Activated naive CD4-positive, alpha-beta T cell treated with anti-CD3 and anti-CD28 coated beads, Interleukin-2, amount 50 U/mL, for 72 hours (primary cell): Measurements from ENCODE around the gene CARD11. TPM values are rescaled to one million over a fixed set of nuclear protein-coding genes. Genes with fewer than 3 reads are reported as not detected.
"Not testable (repeated sequence)": the region's sequence is repeated elsewhere in the genome, so short reads cannot be mapped to it uniquely, and the experiment has no call there.

Source experiments
- ATAC-seq, 2 donors: fragments of 150-1000 bp; cut with Tn5 transposase; 2 replicates each; pipeline ENCODE4 v1.10.0; 2021; ENCODE audit warnings: mild to moderate bottlenecking in 2 of 2, moderate library complexity in 2 of 2
- DNase-seq, 2 donors: peaks; one replicate each; pipeline ENCODE4 v3.0.0; 2021 to 2022; ENCODE audit warnings: low spot score in 2 of 2
- H3K27ac Mint-ChIP-seq, 2 donors: one replicate each; pipeline ENCODE4 v1.8.0; 2022; ENCODE audit warnings: mild to moderate bottlenecking in 2 of 2, mixed read lengths in 2 of 2
- H3K36me3 Mint-ChIP-seq, 2 donors: one replicate each; pipeline ENCODE4 v1.8.0; 2022; ENCODE audit warnings: mixed read lengths in 2 of 2
- H3K9me3 Mint-ChIP-seq, 2 donors: one replicate each; pipeline ENCODE4 v1.8.0; 2022; ENCODE audit warnings: mixed read lengths in 2 of 2
- total RNA-seq, 2 donors: library from RNA; stranded (reverse); gene quantifications; one replicate each; pipeline ENCODE4 v1.2.3, GENCODE V29; 2022

The CARD11 gene
- total RNA-seq, 2 donors from 2014 or later, result 83.3 to 131 TPM

GRCh38 chr7:2969398-2970306, 74.0 kb downstream of the CARD11 start:
- Mint-ChIP-seq H3K27ac (no peak overlapping the region), H3K9me3 (peaks cover 6 to 18% of the 10 kb centered on the region in 2 donors), H3K36me3 (peaks cover 17 to 45% of the 10 kb centered on the region in 2 donors)
- ATAC-seq (peak; percentile 17 to 68), DNase-seq (peak in 1 of 2 donors; percentile 54)

GRCh38 chr7:2968616-2969397, 74.9 kb downstream of the CARD11 start:
- H3K36me3 Mint-ChIP-seq, result peaks cover 17 to 47% of the 10 kb centered on the region in 2 donors
- peak in 1 of 2 donors; percentile 48 for DNase-seq
- peak in 1 of 2 donors; percentile 29 for ATAC-seq
- H3K9me3 Mint-ChIP-seq, result peaks cover 6 to 18% of the 10 kb centered on the region in 2 donors
- peak overlapping the region in 1 of 2 donors; percentile 23 for H3K27ac Mint-ChIP-seq

GRCh38 chr7:2968176-2968575, 75.5 kb downstream of the CARD11 start:
- Mint-ChIP-seq H3K9me3 (peaks cover 6 to 21% of the 10 kb centered on the region in 2 donors), H3K36me3 (peaks cover 17 to 43% of the 10 kb centered on the region in 2 donors), H3K27ac (peak overlapping the region in 1 of 2 donors; percentile 23)
- DNase-seq (peak in 1 of 2 donors; percentile 11), ATAC-seq (peak in 1 of 2 donors; percentile 31)

- Mint-ChIP-seq H3K9me3 (peaks cover 6 to 25% of the 10 kb centered on the region in 2 donors), H3K27ac (peak overlapping the region in 1 of 2 donors; percentile 37), H3K36me3 (peaks cover 17 to 46% of the 10 kb centered on the region in 2 donors)
- ATAC-seq, result no peak
- no peak for DNase-seq
These were observed 76.0 kb downstream of the CARD11 start for GRCh38 chr7:2967705-2968104.

DNA sequence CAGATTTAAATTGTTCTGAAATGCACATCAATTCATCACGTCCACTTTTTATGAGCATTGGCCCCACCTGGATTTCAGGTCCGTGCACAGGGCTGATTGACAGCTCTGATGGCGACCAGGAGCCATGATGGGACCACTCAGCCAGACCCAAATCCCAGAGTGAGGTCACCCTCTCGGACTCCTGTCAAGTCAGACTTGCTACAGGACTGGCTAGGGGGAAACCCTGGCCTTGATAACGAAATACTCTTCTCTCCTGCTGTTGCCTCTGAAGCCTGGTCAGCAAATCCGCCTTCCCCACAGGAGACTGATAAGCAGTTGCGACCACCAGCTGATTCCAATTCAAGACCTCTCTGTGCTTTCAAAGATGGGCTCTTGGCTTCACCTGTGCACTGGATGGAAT, 76.4 kb downstream of the CARD11 start:
- Mint-ChIP-seq H3K36me3 (peaks cover 17 to 46% of the 10 kb centered on the region in 2 donors), H3K9me3 (peaks cover 6 to 25% of the 10 kb centered on the region in 2 donors), H3K27ac (no peak overlapping the region)
- ATAC-seq, result no peak
- peak in 1 of 2 donors; percentile 39 for DNase-seq

DNA sequence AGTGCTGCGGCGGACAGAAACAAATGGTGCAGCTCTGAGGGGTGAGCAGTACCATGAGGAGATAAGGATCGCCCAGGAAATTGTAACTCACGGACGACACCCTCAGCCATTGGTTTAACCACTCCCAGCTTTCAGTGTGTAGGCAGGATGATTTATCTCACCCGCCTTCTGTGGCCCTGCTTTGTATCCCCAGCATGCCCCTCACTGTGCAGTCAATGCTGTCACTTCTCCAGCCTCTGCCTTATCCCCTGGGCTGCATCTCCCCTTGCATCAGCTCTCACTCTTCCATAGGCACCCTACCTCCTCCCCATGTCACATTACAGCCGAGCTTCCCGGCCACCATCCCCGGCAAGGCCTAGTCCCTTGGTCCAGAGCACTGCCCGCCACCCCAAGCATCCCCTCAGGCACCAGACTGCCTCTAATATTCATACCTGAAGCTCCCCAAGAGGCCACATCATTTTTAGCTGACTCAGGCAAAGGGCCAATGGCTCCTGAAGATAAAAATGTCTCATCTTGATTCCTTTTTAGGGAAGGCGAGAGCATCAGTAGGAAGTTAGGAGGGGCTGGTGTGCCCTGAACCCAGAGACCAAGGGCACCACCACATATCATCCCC, 77.1 kb downstream of the CARD11 start:
- DNase-seq (no peak), ATAC-seq (no peak)
- H3K27ac Mint-ChIP-seq, result peak overlapping the region in 1 of 2 donors; percentile 48
- H3K9me3 Mint-ChIP-seq, result peaks cover 6 to 25% of the 10 kb centered on the region in 2 donors
- H3K36me3 Mint-ChIP-seq, result peaks cover 17 to 50% of the 10 kb centered on the region in 2 donors

DNA sequence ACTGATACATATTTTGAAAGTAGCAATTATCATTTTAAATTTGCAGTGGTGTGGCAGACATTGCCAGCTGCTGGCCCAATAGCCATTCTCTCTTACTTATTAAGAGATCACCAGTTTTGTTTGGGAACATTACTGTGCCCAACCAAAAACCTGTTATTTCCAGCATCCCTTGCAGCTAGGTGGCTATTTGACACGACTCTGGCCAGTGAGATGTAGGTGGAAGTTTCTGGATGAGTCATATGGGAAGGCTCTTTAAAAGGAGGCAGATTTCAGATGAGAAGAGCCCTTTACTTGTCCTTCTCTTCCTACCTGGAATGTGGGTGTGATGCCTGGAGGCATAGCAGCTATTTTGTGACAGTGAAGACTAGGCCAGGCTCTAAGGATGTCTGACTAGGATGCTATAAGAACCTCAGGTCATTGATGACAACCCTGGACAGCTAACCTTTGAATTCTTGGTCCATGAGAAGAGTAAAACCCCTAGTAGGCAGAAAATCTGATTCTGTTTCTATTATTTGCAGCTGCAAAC, 77.9 kb downstream of the CARD11 start:
- no peak overlapping the region for H3K27ac Mint-ChIP-seq
- ATAC-seq (no peak), DNase-seq (no peak)
- peaks cover 17 to 54% of the 10 kb centered on the region in 2 donors for H3K36me3 Mint-ChIP-seq
- peaks cover 6 to 25% of the 10 kb centered on the region in 2 donors for H3K9me3 Mint-ChIP-seq

GRCh38 chr7:2965301-2965700, 78.4 kb downstream of the CARD11 start:
- ATAC-seq, result no peak
- peaks cover 17 to 57% of the 10 kb centered on the region in 2 donors for H3K36me3 Mint-ChIP-seq
- DNase-seq, result no peak
- H3K9me3 Mint-ChIP-seq, result peaks cover 6 to 25% of the 10 kb centered on the region in 2 donors
- H3K27ac Mint-ChIP-seq, result no peak overlapping the region

- H3K27ac Mint-ChIP-seq, result no peak overlapping the region
- peaks cover 17 to 64% of the 10 kb centered on the region in 2 donors for H3K36me3 Mint-ChIP-seq
- peaks cover 6 to 25% of the 10 kb centered on the region in 2 donors for H3K9me3 Mint-ChIP-seq
- DNase-seq (no peak), ATAC-seq (no peak)
These were observed 79.5 kb downstream of the CARD11 start for GRCh38 chr7:2964208-2964607.

DNA sequence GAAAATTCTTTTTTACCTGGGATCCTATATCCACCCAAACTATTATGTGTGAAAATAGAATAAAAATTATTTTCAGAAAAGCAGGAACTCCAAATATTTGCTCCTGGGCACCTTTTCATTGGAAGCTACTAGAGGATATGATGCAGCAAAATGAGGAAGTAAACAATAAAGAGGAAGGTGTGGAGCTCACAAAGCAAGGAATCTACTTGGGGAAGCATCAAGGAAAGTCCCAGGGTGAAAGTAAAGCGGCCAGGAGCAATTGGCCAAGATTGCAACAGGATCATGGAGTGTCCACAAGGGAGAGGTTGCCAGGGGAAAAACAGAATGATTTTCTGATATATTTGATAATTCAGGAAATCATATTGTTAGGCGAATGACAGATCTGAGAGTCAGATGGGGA, 80.8 kb downstream of the CARD11 start:
- peaks cover 24 to 77% of the 10 kb centered on the region in 2 donors for H3K36me3 Mint-ChIP-seq
- H3K9me3 Mint-ChIP-seq, result peaks cover 6 to 25% of the 10 kb centered on the region in 2 donors
- ATAC-seq (no peak), DNase-seq (no peak)
- peak overlapping the region in 1 of 2 donors; percentile 8 for H3K27ac Mint-ChIP-seq

DNA sequence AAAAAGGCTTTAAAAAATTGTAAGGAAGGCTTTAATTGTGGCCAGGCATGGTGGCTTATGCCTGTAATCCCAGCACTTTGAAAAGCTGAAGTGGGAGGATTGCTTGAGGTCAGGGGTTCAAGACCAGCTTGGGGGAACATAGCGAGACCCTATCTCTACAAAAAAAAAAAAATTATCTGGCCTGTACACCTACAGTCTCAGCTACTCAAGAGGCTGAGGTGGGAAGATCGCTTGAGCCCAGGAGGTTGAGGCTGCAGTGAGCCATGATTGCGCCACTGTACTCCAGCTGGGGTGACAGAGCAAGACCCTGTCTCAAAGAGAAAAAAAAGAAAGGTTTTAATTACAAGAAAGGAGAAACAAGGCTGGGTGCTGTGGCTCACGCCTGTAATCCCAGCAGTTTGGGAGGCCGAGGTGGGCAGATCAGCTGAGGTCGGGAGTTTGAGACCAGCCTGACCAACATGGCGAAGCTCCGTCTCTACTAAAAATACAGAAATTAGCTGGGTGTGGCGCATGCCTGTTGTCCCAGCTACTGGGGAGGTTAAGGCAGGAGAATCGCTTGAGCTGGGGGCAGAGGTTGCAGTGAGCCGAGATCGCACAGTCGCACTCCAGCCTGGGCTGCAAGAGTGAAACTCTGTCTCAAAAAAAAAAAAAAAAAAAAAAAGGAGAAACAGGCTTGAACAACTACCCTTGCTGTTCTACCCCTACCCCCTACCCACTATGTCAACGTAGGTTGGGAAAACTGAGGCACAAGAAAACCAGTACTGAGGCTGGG, 83.7 kb downstream of the CARD11 start:
- peaks cover 0 to 6% of the 10 kb centered on the region in 2 donors for H3K9me3 Mint-ChIP-seq
- H3K27ac Mint-ChIP-seq, result peak overlapping the region; percentile 91 to 93
- H3K36me3 Mint-ChIP-seq, result peaks cover 8 to 58% of the 10 kb centered on the region in 2 donors
- DNase-seq, result no peak
- ATAC-seq, result no peak

DNA sequence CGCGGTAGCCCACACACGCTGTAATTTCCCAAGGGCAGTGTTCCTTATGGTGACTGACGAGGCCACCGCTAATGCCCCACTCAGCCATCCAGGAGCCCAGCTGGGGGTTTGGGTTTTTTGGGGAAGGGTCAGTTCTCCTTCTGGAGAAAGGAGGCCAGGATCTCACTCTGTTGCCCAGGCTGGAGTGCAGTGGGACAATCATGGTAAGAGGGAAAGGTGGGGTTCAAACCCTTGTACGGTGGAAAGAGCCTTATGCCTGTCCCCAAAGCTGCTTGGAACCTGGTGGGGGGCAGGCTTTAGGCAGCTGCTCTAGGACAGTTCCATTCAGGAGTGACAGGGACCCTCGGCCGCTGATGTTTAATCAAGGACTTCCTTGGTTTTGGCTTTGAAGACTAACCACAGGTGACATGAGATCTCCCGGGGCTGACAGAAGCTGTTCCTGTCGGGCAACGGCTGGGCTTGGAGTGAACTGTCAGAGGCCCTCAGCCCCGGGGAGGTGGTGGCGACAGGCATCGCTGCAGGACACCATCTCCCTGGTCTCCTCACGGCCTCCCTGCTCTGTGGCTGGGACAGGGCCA, 84.5 kb downstream of the CARD11 start:
- peaks cover 0 to 6% of the 10 kb centered on the region in 2 donors for H3K9me3 Mint-ChIP-seq
- H3K27ac Mint-ChIP-seq, result peak overlapping the region; percentile 91 to 93
- peak in 1 of 2 donors; percentile 38 for DNase-seq
- peaks cover 16 to 59% of the 10 kb centered on the region in 2 donors for H3K36me3 Mint-ChIP-seq
- ATAC-seq, result peak in 1 of 2 donors; percentile 18

GRCh38 chr7:2958416-2959102, 85.1 kb downstream of the CARD11 start:
- Mint-ChIP-seq H3K27ac (peak overlapping the region; percentile 91 to 93), H3K36me3 (peaks cover 22 to 65% of the 10 kb centered on the region in 2 donors), H3K9me3 (peaks cover 0 to 6% of the 10 kb centered on the region in 2 donors)
- DNase-seq, result no peak
- no peak for ATAC-seq

GRCh38 chr7:2957369-2957727, 86.3 kb downstream of the CARD11 start:
- ATAC-seq, DNase-seq, H3K9me3 Mint-ChIP-seq: not testable (repeated sequence)
- peaks cover 29 to 68% of the 10 kb centered on the region in 2 donors for H3K36me3 Mint-ChIP-seq
- H3K27ac Mint-ChIP-seq, result peak overlapping the region; percentile 91 to 94
